H1 (cell line): ENCODE results near the gene DUSP3. TPM values are rescaled to one million over a fixed set of nuclear protein-coding genes. Genes with fewer than 3 reads are reported as not detected.

ENCODE experiments used
- CTCF ChIA-PET: fragments of 300-600 bp; sonication (Branson Sonifier 250); formaldehyde crosslinking; loops from one replicate; lab custom pipeline; 2021; ENCODE audit not compliant: partially characterized antibody; lab: Charles Lee
- POLR2A ChIA-PET: fragments of 300-600 bp; sonication (Branson Sonifier 250); formaldehyde crosslinking; loops from one replicate; lab custom pipeline; 2021; ENCODE audit warnings: inconsistent platforms; ENCODE audit not compliant: partially characterized antibody; lab: Charles Lee
- DNase-seq, 2 experiments: peaks; one replicate each; pipeline versions ENCODE4 v3.0.0 to v3.0.0-alpha.2; 2010 to 2022; ENCODE audit warnings: low spot score in 2 of 2, low read depth in 1 of 2, mixed read lengths in 1 of 2
- FAIRE-seq: peaks from 2 replicates; lab custom pipeline; 2011; peaks lifted over from hg19 to GRCh38; lab: Jason Lieb, UNC
- H2AFZ ChIP-seq: 2 replicates; pipeline ENCODE4 v1.8.1; 2012; ENCODE audit warnings: low read length, inconsistent platforms
- H2AK5ac ChIP-seq: 2 replicates; pipeline ENCODE4 v1.6.1; 2013; ENCODE audit warnings: low read depth, low read length
- H2BK120ac ChIP-seq: replicated peaks from 2 replicates; pipeline ENCODE3; 2013; ENCODE audit warnings: low read depth, low read length, inconsistent platforms
- H2BK12ac ChIP-seq: 2 replicates; pipeline ENCODE4 v1.6.1; 2013; ENCODE audit warnings: low read depth, low read length
- H2BK15ac ChIP-seq: 2 replicates; pipeline ENCODE4 v1.6.1; 2013; ENCODE audit warnings: low read length
- H2BK20ac ChIP-seq: 2 replicates; pipeline ENCODE4 v1.6.1; 2013; ENCODE audit warnings: low read length
- H2BK5ac ChIP-seq: 2 replicates; pipeline ENCODE4 v1.6.1; 2013; ENCODE audit warnings: low read depth, low read length
- H3K14ac ChIP-seq: 2 replicates; pipeline ENCODE4 v1.6.1; 2013; ENCODE audit warnings: inconsistent platforms; ENCODE audit not compliant: insufficient read length
- H3K18ac ChIP-seq: 2 replicates; pipeline ENCODE4 v1.6.1; 2013; ENCODE audit warnings: low read length; ENCODE audit errors: extremely low read depth
- H3K23ac ChIP-seq: 2 replicates; pipeline ENCODE4 v1.6.1; 2013; ENCODE audit warnings: inconsistent platforms; ENCODE audit not compliant: insufficient read length
- H3K23me2 ChIP-seq: 2 replicates; pipeline ENCODE4 v1.6.1; 2013; ENCODE audit warnings: low read depth, low read length
- H3K27ac ChIP-seq: 2 replicates; pipeline ENCODE4 v1.6.1; 2011; ENCODE audit warnings: low read depth, low read length, inconsistent platforms
- H3K27me3 ChIP-seq, 4 experiments: replicated peaks in 1 of 4; 1 replicate in 1 of 4; 2 replicates in 3 of 4; pipeline versions ENCODE4 v1.6.1 to v1.8.1; 2011 to 2013; ENCODE audit warnings: low read length in 3 of 4, mild to moderate bottlenecking in 3 of 4, inconsistent platforms in 2 of 4, mixed read lengths in 2 of 4, moderate library complexity in 1 of 4; ENCODE audit not compliant: control insufficient read depth in 3 of 4, insufficient read depth in 3 of 4; ENCODE audit errors: extremely low read depth in 1 of 4
- H3K36me3 ChIP-seq, 4 experiments: 2 replicates each; pipeline versions ENCODE4 v1.6.1 to v1.8.1; 2011 to 2013; ENCODE audit warnings: mild to moderate bottlenecking in 4 of 4, low read length in 3 of 4, moderate library complexity in 2 of 4, control low read depth in 1 of 4, inconsistent platforms in 1 of 4; ENCODE audit not compliant: insufficient read depth in 4 of 4, control insufficient read depth in 2 of 4
- H3K4ac ChIP-seq: replicated peaks from 2 replicates; pipeline ENCODE3; 2013; ENCODE audit warnings: low read length, low read depth, mixed read lengths, inconsistent platforms; ENCODE audit not compliant: insufficient read length
- H3K4me1 ChIP-seq, 4 experiments: replicated peaks in 1 of 4; 1 replicate in 1 of 4; 2 replicates in 3 of 4; pipeline versions ENCODE4 v1.6.1 to v1.8.1; 2011 to 2013; ENCODE audit warnings: low read length in 3 of 4, inconsistent platforms in 2 of 4, mixed read lengths in 1 of 4; ENCODE audit not compliant: insufficient read depth in 4 of 4, control insufficient read depth in 3 of 4
- H3K4me2 ChIP-seq, 2 experiments: 2 replicates each; pipeline versions ENCODE4 v1.6.1 to v1.8.1; 2011 to 2013; ENCODE audit warnings: low read depth in 2 of 2, low read length in 2 of 2, control low read depth in 1 of 2, inconsistent platforms in 1 of 2, mild to moderate bottlenecking in 1 of 2; ENCODE audit not compliant: insufficient read depth in 1 of 2
- H3K4me3 ChIP-seq, 4 experiments: fragments of 200-600, 300-600 bp in 1 of 4; sonication (generic), shearing (Covaris generic), sonication (Bioruptor Twin) in 1 of 4; 2 replicates each; pipeline versions ENCODE4 v1.5.1 to v1.8.1; 2011 to 2016; ENCODE audit warnings: low read length in 4 of 4, low read depth in 3 of 4, control low read depth in 2 of 4, inconsistent platforms in 2 of 4, mild to moderate bottlenecking in 2 of 4, mixed read lengths in 1 of 4, moderate library complexity in 1 of 4; ENCODE audit not compliant: insufficient read depth in 2 of 4; ENCODE audit errors: extremely low read depth in 1 of 4
- H3K56ac ChIP-seq: replicated peaks from 2 replicates; pipeline ENCODE3; 2013; ENCODE audit warnings: low read depth, mild to moderate bottlenecking, mixed read lengths, low read length, inconsistent platforms; ENCODE audit not compliant: insufficient read length
- H3K79me1 ChIP-seq: 2 replicates; pipeline ENCODE4 v1.6.1; 2013; ENCODE audit warnings: low read depth, low read length, control low read depth
- H3K79me2 ChIP-seq, 2 experiments: 2 replicates each; pipeline versions ENCODE4 v1.6.1 to v1.8.1; 2012 to 2013; ENCODE audit warnings: low read length in 2 of 2, mild to moderate bottlenecking in 2 of 2, inconsistent platforms in 1 of 2; ENCODE audit not compliant: insufficient read depth in 2 of 2, control insufficient read depth in 1 of 2
- H3K9ac ChIP-seq, 4 experiments: replicated peaks in 1 of 4; 1 replicate in 1 of 4; 2 replicates in 3 of 4; pipeline versions ENCODE4 v1.6.1 to v1.8.1; 2011 to 2013; ENCODE audit warnings: low read depth in 3 of 4, low read length in 3 of 4, control low read depth in 2 of 4, mild to moderate bottlenecking in 2 of 4, moderate library complexity in 2 of 4, inconsistent platforms in 1 of 4; ENCODE audit errors: extremely low read depth in 1 of 4
- H3K9me3 ChIP-seq, 2 experiments: 2 replicates each; pipeline versions ENCODE4 v1.6.1 to v1.8.1; 2012 to 2013; ENCODE audit warnings: mild to moderate bottlenecking in 2 of 2, moderate library complexity in 2 of 2, control low read depth in 1 of 2, inconsistent platforms in 1 of 2, low read depth in 1 of 2, low read length in 1 of 2, mixed read lengths in 1 of 2; ENCODE audit not compliant: insufficient read depth in 2 of 2
- H4K20me1 ChIP-seq, 2 experiments: replicated peaks in 1 of 2; 2 replicates each; pipeline versions ENCODE3 to v1.8.1; 2011 to 2013; ENCODE audit warnings: inconsistent platforms in 2 of 2, low read length in 2 of 2, mild to moderate bottlenecking in 1 of 2; ENCODE audit not compliant: insufficient read depth in 2 of 2, control insufficient read depth in 1 of 2
- H4K5ac ChIP-seq: 2 replicates; pipeline ENCODE4 v1.6.1; 2013; ENCODE audit warnings: low read length, low read depth, mixed read lengths, inconsistent platforms; ENCODE audit not compliant: insufficient read length
- H4K8ac ChIP-seq: 2 replicates; pipeline ENCODE4 v1.8.0; 2013; ENCODE audit warnings: mild to moderate bottlenecking, moderate library complexity, low read length, inconsistent platforms; ENCODE audit not compliant: insufficient read depth; ENCODE audit errors: extremely low read depth
- H4K91ac ChIP-seq: replicated peaks from 2 replicates; pipeline ENCODE3; 2013; ENCODE audit warnings: low read length, mixed read lengths, inconsistent platforms; ENCODE audit not compliant: insufficient read length
- CEBPB ChIP-seq: IDR thresholded peaks from 2 replicates; pipeline ENCODE4 v1.6.1; 2012; ENCODE audit warnings: low read depth, low read length
- CHD2 ChIP-seq: IDR thresholded peaks from 2 replicates; pipeline ENCODE4 v1.6.1; 2012; ENCODE audit warnings: low read length, improper control_type of control experiment
- EZH2 ChIP-seq: fragments of 200-600 bp; sonication (generic); IDR thresholded peaks from 2 replicates; pipeline ENCODE4 v1.7.1; 2012; ENCODE audit warnings: low read depth, mild to moderate bottlenecking, moderate library complexity, low read length, inconsistent platforms; ENCODE audit not compliant: severe bottlenecking
- FOSL1 ChIP-seq: IDR thresholded peaks from 2 replicates; pipeline ENCODE4 v1.6.1; 2011; ENCODE audit warnings: mild to moderate bottlenecking, low read depth, low read length, moderate library complexity; ENCODE audit not compliant: insufficient read depth
- GTF2F1 ChIP-seq: IDR thresholded peaks from 2 replicates; pipeline ENCODE4 v1.6.1; 2012; ENCODE audit warnings: low read depth, low read length, improper control_type of control experiment, borderline replicate concordance
- HDAC2 ChIP-seq, 2 experiments: fragments of 300-600 bp in 1 of 2; sonication (generic) in 1 of 2; IDR thresholded peaks; 2 replicates each; pipeline ENCODE4 v1.6.1; 2011 to 2012; ENCODE audit warnings: low read depth in 2 of 2, low read length in 2 of 2, mild to moderate bottlenecking in 2 of 2, moderate library complexity in 2 of 2, borderline replicate concordance in 1 of 2, inconsistent platforms in 1 of 2
- KDM5A ChIP-seq: fragments of 200-600 bp; IDR thresholded peaks from 2 replicates; pipeline ENCODE4 v1.7.1; 2012; ENCODE audit warnings: mild to moderate bottlenecking, low read length, inconsistent platforms, mixed read lengths
- POLR2A ChIP-seq, 2 experiments: IDR thresholded peaks; 1 replicate in 1 of 2; 2 replicates in 1 of 2; pipeline ENCODE4 v1.6.1; 2011; ENCODE audit warnings: low read depth in 2 of 2, low read length in 2 of 2, mild to moderate bottlenecking in 2 of 2; ENCODE audit errors: control extremely low read depth in 1 of 2
- SIX5 ChIP-seq: IDR thresholded peaks from 2 replicates; pipeline ENCODE4 v1.6.1; 2011; ENCODE audit warnings: mild to moderate bottlenecking, low read depth, low read length
- SRF ChIP-seq: IDR thresholded peaks from 2 replicates; pipeline ENCODE4 v1.6.1; 2011; ENCODE audit warnings: mild to moderate bottlenecking, low read depth, low read length, moderate library complexity
- TAF7 ChIP-seq: optimal IDR thresholded peaks from 2 replicates; pipeline ENCODE3; 2011; ENCODE audit warnings: low read depth, mild to moderate bottlenecking, inconsistent platforms, low read length, moderate library complexity, borderline replicate concordance
- WGBS, 2 experiments: shearing (Covaris generic) in 1 of 2; methylation state at CpG; one replicate each; pipeline versions ENCODE4 v1.1.6 to v1.1.7; 2013 to 2015; ENCODE audit warnings: low lambda C conversion rate in 2 of 2, mixed read lengths in 2 of 2, inconsistent platforms in 1 of 2, low coverage in 1 of 2, missing lambda C conversion rate in 1 of 2; ENCODE audit not compliant: insufficient replicate concordance in 2 of 2, insufficient coverage in 1 of 2, insufficient read length in 1 of 2; ENCODE audit errors: extremely low coverage in 1 of 2, missing lambda C conversion rate in 1 of 2; 5-methylcytosine and 5-hydroxymethylcytosine counted together
- polyA plus RNA-seq, 7 experiments: library from polyadenylated mRNA; depleted of rRNA in 3 of 7; stranded (reverse) in 5 of 7; unstranded in 2 of 7; fragments of >200 nt in 5 of 7; fragments of 200-250 nt in 2 of 7; gene quantifications; 1 replicate in 5 of 7; 2 replicates in 1 of 7; 4 replicates in 1 of 7; pipeline versions ENCODE4 v1.2.1 to v1.2.3, GENCODE V29; 2011 to 2013; ENCODE audit warnings: missing spikeins in 2 of 7, mixed read lengths in 2 of 7
- total RNA-seq: library from RNA; stranded (reverse); fragmentation: NEBNext Ultra II Directional; extraction: Animal tissue kit (Norgen Biotek cat#: 25700); gene quantifications from 2 replicates; pipeline ENCODE4 v1.2.1, GENCODE V29; 2021
- TF ChIP-seq, protein P1 (sequence below): IDR thresholded peaks from 2 replicates; pipeline ENCODE4 v1.6.1; 2012; ENCODE audit warnings: inconsistent platforms

DUSP3 gene
- total and polyA plus RNA-seq, 2 of the 8 experiments (the other 6 are each of a cell fraction or from before 2014, with no cell fraction given), result 15.1 to 21.2 TPM

DNA sequence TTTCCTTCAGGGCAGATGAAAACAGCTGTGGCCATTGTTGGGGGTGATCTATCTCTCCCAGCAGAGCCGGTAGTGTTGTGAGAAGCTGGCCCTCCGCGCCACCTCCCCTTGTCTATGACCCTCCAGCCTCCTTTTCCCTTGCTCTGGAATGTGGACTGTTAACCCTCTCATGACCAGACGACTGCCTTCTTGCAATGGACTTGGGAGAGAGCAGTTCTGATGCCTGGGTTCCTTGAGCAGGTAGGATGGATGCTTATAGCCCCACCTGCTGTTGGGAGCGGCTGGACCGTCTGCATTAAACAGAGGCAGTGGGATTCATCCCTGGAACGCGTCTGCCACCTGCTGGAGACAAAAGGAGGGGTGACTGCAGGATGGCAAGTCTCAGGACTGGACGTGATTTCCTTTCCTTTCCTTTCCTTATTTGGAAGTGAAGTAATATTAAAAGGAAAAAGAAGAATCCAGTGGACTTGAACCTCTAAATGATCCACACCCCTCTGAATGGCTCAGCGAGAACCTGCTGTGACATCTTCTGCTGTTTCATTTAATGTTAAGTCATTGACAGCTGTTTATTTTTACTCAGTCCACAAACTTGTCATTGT, 18.4 kb downstream of the DUSP3 start:
- ChIA-PET CTCF (interaction anchor here (0.5 to 22.9 kb wide), 40 partner anchors 12 to 616 kb away, joined by 3 to 969 read pairs (median 5); partner anchors contain the start of gene CD300LG), POLR2A (interaction anchor here (0.6 to 2.9 kb wide), 9 partner anchors 12 to 246 kb away, joined by 3 to 11 read pairs (median 4); no protein-coding TSS in a partner anchor)
- Histone ChIP-seq H3K27ac (no peak overlapping the region), H3K27me3 (peaks cover 0 to 17% (median 10%) of the 10 kb centered on the region in 4 experiments; a peak in 5 of 7 replicates), H3K23ac (no peak overlapping the region), H2BK12ac (no peak overlapping the region), H2BK120ac (no peak overlapping the region), H3K79me1 (no peaks in the 10 kb centered on the region), H3K36me3 (no peaks in the 10 kb centered on the region), H3K4me2 (peak overlapping the region in 1 of 2 experiments; percentile 36; a peak in 3 of 4 replicates), H3K4ac (no peak overlapping the region), H4K91ac (no peak overlapping the region), H3K79me2 (no peaks in the 10 kb centered on the region), H2AK5ac (no peak overlapping the region), H3K9ac (no peak overlapping the region), H3K4me1 (peaks cover 4 to 21% (median 8%) of the 10 kb centered on the region in 4 experiments; a peak in 6 of 7 replicates), H4K20me1 (no peaks in the 10 kb centered on the region), H3K9me3 (no peaks in the 10 kb centered on the region), H2AFZ (peak overlapping the region; percentile 31; the same call in 1 of the 2 replicates), H3K56ac (no peak overlapping the region), H4K8ac (no peak overlapping the region), H3K14ac (no peak overlapping the region), H4K5ac (no peak overlapping the region), H2BK20ac (no peak overlapping the region), H2BK15ac (no peak overlapping the region), H3K4me3 (no peak overlapping the region), H2BK5ac (no peak overlapping the region), H3K23me2 (peaks cover 2% of the 10 kb centered on the region; the same call in 1 of the 2 replicates), H3K18ac (no peak overlapping the region; the same call in 1 of the 2 replicates)
- FAIRE-seq (peak; percentile 100), DNase-seq (peak; percentile 95 to 98)
- WGBS, 2 experiments, result 5% methylated on average over 10 of the region's 10 CpGs; no CpG with 5 or more reads in 1 of the 2 experiments
- peak; percentile 35; the same call in 1 of the 2 replicates for TF ChIP-seq CHD2
- no peak for TF ChIP-seq KDM5A
- TF ChIP-seq, protein P1, sequence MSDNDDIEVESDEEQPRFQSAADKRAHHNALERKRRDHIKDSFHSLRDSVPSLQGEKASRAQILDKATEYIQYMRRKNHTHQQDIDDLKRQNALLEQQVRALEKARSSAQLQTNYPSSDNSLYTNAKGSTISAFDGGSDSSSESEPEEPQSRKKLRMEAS, result 0 out of 2 replicates have a peak, but pooled peaks have one; percentile 15
- no peak for TF ChIP-seq EZH2
- no peak for TF ChIP-seq SIX5
- no peak for TF ChIP-seq HDAC2 (IDR thresholded peaks at IDR 0.05; ENCODE audit: borderline replicate concordance in 1 of 2, low read depth in 2 of 2, low read length in 2 of 2)
- TF ChIP-seq SRF, result peak; percentile 68
- no peak for TF ChIP-seq FOSL1
- 0 out of 2 replicates have a peak, but pooled peaks have one; percentile 26 for TF ChIP-seq GTF2F1
- no peak for TF ChIP-seq POLR2A (IDR thresholded peaks at IDR 0.05; ENCODE audit: control extremely low read depth in 1 of 2, low read depth in 2 of 2, low read length in 2 of 2)
- peak; percentile 89 for TF ChIP-seq TAF7
- TF ChIP-seq CEBPB, result peak; percentile 36; the same call in 1 of the 2 replicates
